ENCODE measurements around the gene CHRNB2.
"Not testable (repeated sequence)": the region's sequence is repeated elsewhere in the genome, so short reads cannot be mapped to it uniquely, and the experiment has no call there.

The CHRNB2 gene

GRCh38 chr1:154567386-154568156 lies at the start of gene CHRNB2:
CHRNB2 (plus strand) TSS chr1:154567778; CDS start chr1:154568045, 267 bp downstream.
- DNase-seq (ENCODE audit: low read depth in 2 of 2, low spot score in 1 of 2) = peak; percentile 26

DNA sequence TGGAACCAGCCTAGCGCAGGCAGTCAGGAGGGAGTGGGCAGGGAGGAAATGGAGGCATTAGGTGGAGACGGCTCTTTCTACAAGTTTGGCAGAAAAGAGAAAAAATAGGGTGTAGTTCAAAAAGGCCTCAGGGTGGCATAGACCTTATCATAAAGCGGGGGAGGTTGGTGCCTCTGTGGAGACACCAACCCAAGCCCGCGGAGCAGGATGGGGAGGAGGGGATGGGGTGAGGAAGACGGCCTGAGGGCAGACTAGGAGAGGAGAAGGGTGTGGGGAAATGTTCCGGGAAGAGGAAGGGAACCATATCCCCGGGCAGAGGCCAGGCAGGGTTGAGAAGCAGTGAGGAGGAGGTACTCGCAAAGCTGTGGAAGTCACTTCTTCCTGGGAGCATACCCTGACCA lies 48.0 kb upstream of the CHRNB2 start:
- DNase-seq (ENCODE audit: low read depth in 2 of 2, low spot score in 1 of 2) = no peak

DNA sequence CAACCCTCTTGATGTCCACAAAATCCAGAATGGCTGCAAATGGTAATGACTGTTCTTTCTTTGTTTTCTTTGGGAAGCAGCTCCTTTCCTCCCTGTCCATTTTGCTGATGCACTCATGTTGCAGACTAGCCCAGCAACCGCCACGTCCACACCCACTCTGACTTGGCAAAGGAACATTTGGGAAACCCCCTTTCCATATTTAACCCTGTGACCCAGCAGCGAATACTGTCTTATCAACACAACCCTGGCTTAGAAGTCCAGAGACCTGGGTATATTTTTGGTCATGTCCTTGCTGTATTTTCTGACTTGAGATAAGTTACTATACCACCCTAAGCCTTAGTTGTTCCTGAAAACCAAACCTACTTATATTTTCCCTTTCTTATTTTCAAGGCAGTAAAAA lies 47.2 kb upstream of the CHRNB2 start:
- no peak for DNase-seq (ENCODE audit: low read depth in 2 of 2, low spot score in 1 of 2)

DNA sequence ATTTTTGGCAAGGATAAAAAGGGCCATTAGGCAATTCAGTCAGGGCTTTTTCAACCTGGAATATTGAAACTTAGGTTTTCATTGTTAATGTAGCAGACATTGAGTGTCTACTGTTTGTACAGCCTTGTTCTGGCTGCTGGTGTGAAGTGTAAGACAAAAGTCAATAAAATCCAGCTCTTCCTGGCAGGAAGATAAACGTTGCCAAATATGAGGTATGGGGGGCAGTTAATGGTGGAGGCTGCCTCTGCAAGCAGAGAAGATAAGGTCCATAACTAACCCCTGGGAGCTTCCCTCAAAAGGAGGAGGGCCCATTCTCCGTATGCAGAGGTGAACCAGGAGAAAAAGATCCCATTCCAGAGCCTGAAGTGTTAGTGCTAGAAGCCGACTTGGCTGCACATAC lies 45.9 kb upstream of the CHRNB2 start:
- DNase-seq (ENCODE audit: low read depth in 2 of 2, low spot score in 1 of 2) = no peak

DNA sequence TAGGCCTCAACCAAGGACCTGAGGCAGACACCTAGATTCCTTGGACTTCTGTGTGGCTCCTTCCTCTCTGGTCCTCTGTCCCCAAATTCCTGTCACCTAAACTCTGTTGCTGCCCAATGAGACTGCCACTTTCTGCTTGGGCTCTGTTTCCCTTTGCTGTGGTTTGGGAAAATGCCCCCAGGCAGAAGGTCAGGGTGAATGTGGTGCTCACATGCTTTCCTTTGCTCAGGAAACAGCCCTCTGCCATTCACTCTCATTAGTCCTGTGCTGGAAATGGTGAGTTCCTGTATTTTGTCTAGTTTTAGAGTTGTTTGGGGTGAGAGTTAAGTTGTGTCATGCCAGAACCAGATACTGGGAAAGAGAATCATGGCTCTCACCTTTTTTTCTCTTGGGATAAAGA lies 42.7 kb upstream of the CHRNB2 start:
- DNase-seq (ENCODE audit: low read depth in 2 of 2, low spot score in 1 of 2) = no peak

DNA sequence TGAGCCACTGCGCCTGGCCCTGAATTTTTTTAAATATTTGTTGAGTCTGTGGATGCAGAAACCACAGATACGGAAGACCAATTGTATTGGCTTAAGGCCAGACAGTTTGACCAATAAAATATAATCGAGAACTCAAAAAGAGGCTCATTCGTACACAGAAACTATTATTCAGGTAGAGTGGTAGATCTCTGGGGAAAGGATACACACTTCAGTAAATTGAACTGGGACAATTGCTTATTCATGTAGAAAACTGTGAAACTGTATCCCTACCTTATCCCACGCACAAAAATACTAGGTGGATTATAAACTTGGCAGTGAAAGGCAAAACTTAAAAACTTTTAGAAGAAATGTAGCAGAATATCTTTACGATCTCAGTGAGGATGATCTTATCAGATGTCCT lies 40.4 kb upstream of the CHRNB2 start:
- no peak for DNase-seq (ENCODE audit: low read depth in 2 of 2, low spot score in 1 of 2)

GRCh38 chr1:154529308-154529707 lies 38.3 kb upstream of the CHRNB2 start:
- DNase-seq (ENCODE audit: low read depth in 2 of 2, low spot score in 1 of 2) = no peak

DNA sequence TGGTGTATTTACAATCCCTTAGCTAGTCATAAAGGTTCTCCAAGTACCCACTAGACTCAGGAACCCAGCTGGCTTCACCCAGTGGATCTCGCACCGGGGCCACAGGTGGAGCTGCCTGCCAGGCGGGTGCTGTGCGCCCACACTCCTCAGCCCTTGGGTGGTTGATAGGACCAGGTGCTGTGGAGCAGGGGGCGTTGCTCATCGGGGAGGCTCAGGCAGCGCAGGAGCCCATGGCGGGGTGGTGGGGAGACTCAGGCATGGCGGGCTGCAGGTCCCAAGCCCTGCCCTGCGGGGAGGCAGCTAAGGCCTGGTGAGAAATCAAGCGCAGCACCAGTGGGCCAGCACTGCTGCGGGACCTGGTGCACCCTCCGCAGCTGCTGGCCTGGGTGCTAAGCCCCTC lies 35.6 kb upstream of the CHRNB2 start:
- DNase-seq (ENCODE audit: low read depth in 2 of 2, low spot score in 1 of 2) = not testable (repeated sequence)

DNA sequence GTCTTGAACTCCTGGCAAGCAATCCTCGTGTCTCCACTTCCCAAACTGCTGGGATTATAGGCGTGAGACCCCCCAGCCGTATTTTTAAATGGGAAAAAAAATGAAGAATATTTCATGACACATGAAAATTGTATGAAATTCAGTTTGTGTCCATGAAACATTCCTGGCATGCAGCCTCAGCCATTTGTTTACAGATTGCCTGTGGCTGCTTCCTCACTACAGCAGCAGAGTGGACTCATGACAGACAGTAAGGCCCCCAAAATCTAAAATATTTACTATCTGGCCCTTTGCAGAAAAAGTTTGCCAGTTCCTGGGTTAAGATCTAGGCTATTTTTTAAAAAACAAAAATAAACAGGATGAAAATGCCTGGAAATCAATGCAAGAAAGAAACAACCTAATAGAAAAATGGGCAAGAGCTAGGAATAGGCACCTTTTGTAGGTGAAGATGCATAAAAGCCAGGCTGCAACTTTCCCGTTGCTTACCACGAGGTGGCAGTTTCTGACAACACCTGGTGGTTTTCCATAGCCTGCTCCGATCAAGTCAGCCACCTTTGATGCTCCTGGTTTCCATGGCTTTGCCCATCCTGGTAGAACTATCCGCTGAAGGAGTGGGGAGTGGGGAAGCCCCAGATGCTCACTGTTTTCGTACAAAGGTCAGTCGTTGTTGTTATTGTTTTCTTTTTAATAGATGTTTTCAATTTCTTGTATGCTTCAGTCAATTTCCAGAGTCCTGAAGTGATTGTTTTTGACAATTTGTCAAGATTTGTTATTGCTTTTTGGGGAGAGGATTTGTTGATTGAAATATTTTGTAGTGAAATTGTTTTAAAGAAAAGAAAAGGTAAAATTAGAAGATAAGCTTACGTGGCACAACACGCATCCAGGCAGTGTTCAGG lies 33.4 kb upstream of the CHRNB2 start:
- DNase-seq (ENCODE audit: low read depth in 2 of 2, low spot score in 1 of 2) = no peak

GRCh38 chr1:154536570-154536969 lies 31.0 kb upstream of the CHRNB2 start:
- no peak for DNase-seq (ENCODE audit: low read depth in 2 of 2, low spot score in 1 of 2)

DNA sequence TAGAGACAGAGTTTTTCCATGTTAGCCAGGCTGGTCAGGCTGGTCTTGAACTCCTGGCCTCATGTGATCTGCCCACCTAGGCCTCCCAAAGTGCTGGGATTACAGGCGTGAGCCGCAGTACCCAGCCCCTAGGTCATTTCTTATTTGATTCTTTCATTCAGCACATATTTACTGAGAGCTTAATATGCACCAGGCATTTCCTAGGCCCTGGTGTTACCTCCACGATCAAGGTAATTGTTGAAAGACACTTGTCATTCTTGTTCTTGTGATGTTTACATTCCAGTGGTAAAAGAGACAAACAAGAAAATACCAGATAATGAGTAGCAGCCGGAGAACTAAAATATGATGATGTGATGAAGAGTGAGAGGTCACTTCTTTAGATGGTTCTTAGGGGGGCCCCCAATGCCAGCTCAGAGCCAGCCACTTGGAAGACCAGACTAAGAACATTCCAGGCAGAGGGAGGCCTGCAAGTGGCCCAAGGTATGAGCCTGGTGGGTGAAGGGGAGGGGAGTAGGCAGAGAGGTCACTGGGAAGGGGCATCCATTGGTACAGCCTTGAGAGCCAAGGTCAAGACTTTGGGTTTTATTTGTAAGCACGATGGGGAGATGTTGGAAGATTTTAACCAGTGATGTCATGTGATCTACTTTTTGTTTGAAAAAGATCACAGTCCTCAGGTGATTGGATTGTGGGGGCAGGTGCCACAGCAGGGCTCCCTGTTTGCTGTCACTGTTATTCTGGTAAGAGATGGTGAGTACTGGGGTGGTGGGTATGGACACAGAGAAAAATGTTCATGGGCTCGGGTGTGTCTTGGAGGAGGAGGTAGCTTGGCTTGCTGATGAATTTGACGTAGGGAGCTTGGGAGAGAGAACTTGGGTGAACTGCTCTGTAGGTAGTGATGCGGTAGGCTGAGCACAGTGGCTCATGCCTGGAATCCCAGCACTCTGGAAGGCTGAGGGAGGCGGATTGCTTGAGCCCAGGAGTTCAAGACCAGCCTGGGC lies 27.8 kb upstream of the CHRNB2 start:
- no peak for DNase-seq (ENCODE audit: low read depth in 2 of 2, low spot score in 1 of 2)

GRCh38 chr1:154541231-154541630 lies 26.3 kb upstream of the CHRNB2 start:
- DNase-seq (ENCODE audit: low read depth in 2 of 2, low spot score in 1 of 2) = no peak

- DNase-seq (ENCODE audit: low read depth in 2 of 2, low spot score in 1 of 2) = no peak
Measured at GRCh38 chr1:154546264-154547063, 21.1 kb upstream of the CHRNB2 start.

DNA sequence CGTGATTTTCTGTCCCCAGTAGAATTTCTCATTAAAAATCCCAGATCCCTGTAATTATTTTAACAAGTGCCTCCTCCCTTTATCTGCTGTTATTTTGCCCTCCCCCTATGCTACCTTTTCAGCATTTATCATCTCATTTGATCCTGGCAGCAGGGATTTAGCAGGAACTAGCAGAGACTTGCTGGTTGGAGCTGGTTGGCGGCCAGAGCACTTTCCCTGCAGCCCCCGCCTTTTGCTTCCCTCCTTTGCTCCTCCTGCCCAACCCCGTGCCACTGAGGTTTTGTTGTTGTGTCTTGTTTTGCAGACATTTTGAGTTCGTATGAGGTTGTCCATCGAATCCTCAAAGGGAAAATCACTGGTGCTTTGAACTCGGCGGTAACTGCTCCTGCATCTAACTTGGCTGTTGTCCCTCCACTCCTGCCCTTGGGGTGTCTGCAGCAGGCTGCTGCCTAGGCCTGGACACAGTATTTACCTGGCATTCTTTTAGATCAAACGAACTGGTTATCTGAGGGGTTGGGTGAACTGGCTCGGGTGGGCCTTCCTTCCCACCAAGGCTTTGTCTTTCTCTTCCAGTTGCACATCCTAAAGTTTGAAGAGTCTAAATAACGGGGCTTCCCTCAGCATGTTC lies 20.4 kb upstream of the CHRNB2 start:
- DNase-seq (ENCODE audit: low read depth in 2 of 2, low spot score in 1 of 2) = no peak

- no peak for DNase-seq (ENCODE audit: low read depth in 2 of 2, low spot score in 1 of 2)
Measured at GRCh38 chr1:154548028-154548427, 19.6 kb upstream of the CHRNB2 start.

GRCh38 chr1:154549202-154549770 lies 18.3 kb upstream of the CHRNB2 start:
- no peak for DNase-seq (ENCODE audit: low read depth in 2 of 2, low spot score in 1 of 2)

DNA sequence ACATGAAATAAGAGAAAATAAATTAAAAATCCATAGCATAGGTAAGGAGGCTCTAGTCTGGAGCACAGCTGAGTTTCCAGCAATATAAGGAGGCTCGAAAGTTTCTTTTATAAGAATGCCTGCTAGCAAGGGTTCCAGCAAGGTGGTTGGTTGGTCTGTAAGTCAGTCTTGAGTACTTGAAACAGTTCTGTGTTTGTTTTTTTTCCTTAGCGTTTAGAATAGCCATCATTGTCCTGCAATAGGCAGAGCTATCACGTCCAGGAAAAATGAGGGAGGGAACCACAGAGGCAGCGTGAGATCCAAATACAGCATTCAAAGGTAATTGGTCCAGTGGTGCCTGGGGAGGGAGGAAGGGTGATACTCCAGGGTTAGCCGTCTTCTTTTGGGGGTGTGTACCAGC lies 17.5 kb upstream of the CHRNB2 start:
- DNase-seq (ENCODE audit: low read depth in 2 of 2, low spot score in 1 of 2) = no peak

DNA sequence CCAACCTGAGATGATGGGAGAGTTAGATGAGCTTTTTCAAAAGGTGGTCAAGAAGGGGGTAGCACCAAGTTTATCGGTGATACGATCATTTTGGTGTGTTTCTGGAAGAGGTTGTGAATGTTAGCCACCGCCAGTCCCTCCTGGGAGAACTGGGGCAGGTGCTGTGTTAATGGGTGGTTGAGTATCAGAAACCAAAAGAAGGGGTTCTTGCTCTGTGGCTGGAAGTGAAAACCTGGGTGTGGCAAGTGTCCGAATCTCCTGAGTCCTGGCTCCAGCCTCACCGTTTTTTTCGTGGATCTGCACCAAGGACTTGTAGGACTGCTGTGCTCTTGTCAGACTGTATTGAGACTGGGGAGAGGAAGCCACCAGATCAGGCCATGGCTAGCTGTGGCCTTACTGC lies 16.9 kb upstream of the CHRNB2 start:
- DNase-seq (ENCODE audit: low read depth in 2 of 2, low spot score in 1 of 2) = no peak

DNA sequence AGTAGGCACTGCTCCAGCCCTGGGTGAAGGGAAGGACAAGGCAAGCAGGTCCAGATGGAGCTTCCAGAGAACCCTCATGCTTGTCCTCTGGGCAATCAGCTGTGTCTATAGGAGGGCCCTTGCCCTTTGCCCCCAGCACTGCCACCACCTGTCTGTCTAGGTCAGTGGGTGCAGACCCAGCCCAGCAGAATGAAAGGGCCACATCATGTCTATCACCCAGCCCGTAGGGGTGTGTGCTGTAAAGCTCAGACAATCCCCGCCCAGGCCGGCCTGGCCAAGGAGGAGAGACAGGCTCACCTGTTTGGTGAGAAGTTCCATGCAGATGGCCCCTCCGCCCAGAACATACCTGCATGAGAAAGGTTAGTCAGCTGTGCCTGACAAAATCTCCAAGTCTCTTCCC lies 16.1 kb upstream of the CHRNB2 start:
- DNase-seq (ENCODE audit: low read depth in 2 of 2, low spot score in 1 of 2) = no peak

- DNase-seq (ENCODE audit: low read depth in 2 of 2, low spot score in 1 of 2) = no peak
Measured at GRCh38 chr1:154552036-154552435, 15.5 kb upstream of the CHRNB2 start.

Data from stimulated activated CD8-positive, alpha-beta memory T cell treated with anti-CD3 and anti-CD28 coated beads, Interleukin-4, amount 100 ng/mL, for 1 hour (primary cell).